ENCODE results near the gene THOC6. TPM values are rescaled to one million over a fixed set of nuclear protein-coding genes. Genes with fewer than 3 reads are reported as not detected.

THOC6 gene
- total RNA-seq, 1 donor from 2014 or later, result 62.4 TPM

GRCh38 chr16:3013491-3013951 lies 10.3 kb upstream of the THOC6 start:
- no peak for DNase-seq (ENCODE audit: low spot score in 2 of 2, unreplicated experiment in 2 of 2)
- peak overlapping the region; percentile 97 for H3K27ac Mint-ChIP-seq
- H3K9me3 Mint-ChIP-seq, result no peaks in the 10 kb centered on the region
- H3K27me3 Mint-ChIP-seq (ENCODE audit: low read depth), result peaks cover 56% of the 10 kb centered on the region
- peaks cover 4% of the 10 kb centered on the region for H3K36me3 Mint-ChIP-seq
- peaks cover 70% of the 10 kb centered on the region for H3K4me1 Mint-ChIP-seq
- peak overlapping the region; percentile 60 for H3K4me3 Mint-ChIP-seq
- TF ChIP-seq CTCF (IDR thresholded peaks at IDR 0.05; ENCODE audit: unreplicated experiment), result no peak

- no peak for TF ChIP-seq CTCF (IDR thresholded peaks at IDR 0.05; ENCODE audit: unreplicated experiment)
- Mint-ChIP-seq H3K36me3 (peaks cover 4% of the 10 kb centered on the region), H3K27me3 (ENCODE audit: low read depth) (peaks cover 54% of the 10 kb centered on the region), H3K9me3 (no peaks in the 10 kb centered on the region), H3K4me1 (peaks cover 66% of the 10 kb centered on the region), H3K27ac (peak overlapping the region; percentile 76), H3K4me3 (peak overlapping the region; percentile 42)
- DNase-seq (ENCODE audit: low spot score in 2 of 2, unreplicated experiment in 2 of 2), result no peak
Observed at GRCh38 chr16:3013998-3014690, 9.7 kb upstream of the THOC6 start.

GRCh38 chr16:3014971-3015370 lies 8.9 kb upstream of the THOC6 start:
- no peaks in the 10 kb centered on the region for H3K9me3 Mint-ChIP-seq
- peak overlapping the region; percentile 37 for H3K4me3 Mint-ChIP-seq
- peaks cover 62% of the 10 kb centered on the region for H3K4me1 Mint-ChIP-seq
- DNase-seq (ENCODE audit: low spot score in 2 of 2, unreplicated experiment in 2 of 2), result no peak
- H3K36me3 Mint-ChIP-seq, result peaks cover 4% of the 10 kb centered on the region
- H3K27ac Mint-ChIP-seq, result peak overlapping the region; percentile 80
- TF ChIP-seq CTCF (IDR thresholded peaks at IDR 0.05; ENCODE audit: unreplicated experiment), result no peak
- peaks cover 52% of the 10 kb centered on the region for H3K27me3 Mint-ChIP-seq (ENCODE audit: low read depth)

GRCh38 chr16:3015865-3016521 lies 7.8 kb upstream of the THOC6 start:
- Mint-ChIP-seq H3K36me3 (peaks cover 4% of the 10 kb centered on the region), H3K4me3 (peak overlapping the region; percentile 89), H3K4me1 (peaks cover 59% of the 10 kb centered on the region), H3K27me3 (ENCODE audit: low read depth) (peaks cover 53% of the 10 kb centered on the region), H3K27ac (peak overlapping the region; percentile 93), H3K9me3 (no peaks in the 10 kb centered on the region)
- DNase-seq (ENCODE audit: low spot score in 2 of 2, unreplicated experiment in 2 of 2), result no peak
- TF ChIP-seq CTCF (IDR thresholded peaks at IDR 0.05; ENCODE audit: unreplicated experiment), result no peak

GRCh38 chr16:3017344-3017743 lies 6.5 kb upstream of the THOC6 start:
- no peaks in the 10 kb centered on the region for H3K9me3 Mint-ChIP-seq

More at GRCh38 chr16:3017344-3017743, 6.5 kb upstream of the THOC6 start:
- peak overlapping the region; percentile 89 for H3K4me3 Mint-ChIP-seq
- peaks cover 4% of the 10 kb centered on the region for H3K36me3 Mint-ChIP-seq
- H3K4me1 Mint-ChIP-seq, result peaks cover 64% of the 10 kb centered on the region
- no peak for DNase-seq (ENCODE audit: low spot score in 2 of 2, unreplicated experiment in 2 of 2)
- peak overlapping the region; percentile 90 for H3K27ac Mint-ChIP-seq
- peaks cover 46% of the 10 kb centered on the region for H3K27me3 Mint-ChIP-seq (ENCODE audit: low read depth)
- TF ChIP-seq CTCF (IDR thresholded peaks at IDR 0.05; ENCODE audit: unreplicated experiment), result no peak

All from mesothelial cell of epicardium (in vitro differentiated cells).